NK-92 treated with Interleukin-12 subunit alpha and Interleukin-12 subunit beta, amount 100 ng/mL, for 24 hours (cell line): ENCODE measurements around the gene RAE1.

Experiments
- DNase-seq: peaks from one replicate; lab custom pipeline; 2025; lab: John Stamatoyannopoulos, UW

RAE1 gene

GRCh38 chr20:57372157-57372556 is 21.1 kb downstream of the RAE1 start:
- DNase-seq, result no peak

DNA sequence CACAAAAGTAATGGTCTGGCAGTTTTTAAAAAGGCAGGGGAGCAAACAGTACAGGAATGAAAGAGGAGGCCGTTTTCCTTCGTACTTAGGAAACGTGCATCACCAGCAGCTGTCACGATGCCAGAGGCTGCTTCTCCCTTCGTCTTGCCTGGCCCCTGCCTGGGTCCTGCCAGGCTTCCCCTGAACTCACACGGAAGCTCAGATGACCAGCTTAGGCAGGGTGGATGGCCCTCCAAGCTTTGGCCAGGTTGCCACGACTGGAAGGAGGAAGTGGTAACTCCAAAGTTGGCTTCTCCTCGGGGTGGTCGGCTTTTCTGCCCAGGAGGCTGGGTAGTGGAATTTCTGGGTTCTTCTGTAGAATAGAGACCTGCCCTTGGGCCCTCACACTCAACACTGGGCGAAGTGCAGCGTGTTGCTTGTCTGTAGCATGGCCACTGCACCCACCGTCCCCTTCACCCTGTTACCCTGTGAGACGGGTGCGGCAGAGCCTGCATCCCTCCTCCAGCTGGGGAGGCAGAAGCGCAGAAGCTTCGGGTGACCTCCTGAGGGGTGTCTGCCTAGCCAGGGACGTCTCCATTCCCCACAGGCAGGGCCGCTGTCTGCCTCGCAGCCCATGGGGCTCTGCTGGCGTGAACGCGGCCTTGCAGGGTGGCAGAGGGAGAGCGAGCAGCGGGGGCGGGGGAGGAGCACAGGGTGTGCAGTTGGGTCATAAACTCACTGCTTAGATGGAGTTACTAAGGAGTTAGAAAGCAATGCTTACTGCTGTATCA is 21.7 kb downstream of the RAE1 start:
- DNase-seq, result no peak

DNA sequence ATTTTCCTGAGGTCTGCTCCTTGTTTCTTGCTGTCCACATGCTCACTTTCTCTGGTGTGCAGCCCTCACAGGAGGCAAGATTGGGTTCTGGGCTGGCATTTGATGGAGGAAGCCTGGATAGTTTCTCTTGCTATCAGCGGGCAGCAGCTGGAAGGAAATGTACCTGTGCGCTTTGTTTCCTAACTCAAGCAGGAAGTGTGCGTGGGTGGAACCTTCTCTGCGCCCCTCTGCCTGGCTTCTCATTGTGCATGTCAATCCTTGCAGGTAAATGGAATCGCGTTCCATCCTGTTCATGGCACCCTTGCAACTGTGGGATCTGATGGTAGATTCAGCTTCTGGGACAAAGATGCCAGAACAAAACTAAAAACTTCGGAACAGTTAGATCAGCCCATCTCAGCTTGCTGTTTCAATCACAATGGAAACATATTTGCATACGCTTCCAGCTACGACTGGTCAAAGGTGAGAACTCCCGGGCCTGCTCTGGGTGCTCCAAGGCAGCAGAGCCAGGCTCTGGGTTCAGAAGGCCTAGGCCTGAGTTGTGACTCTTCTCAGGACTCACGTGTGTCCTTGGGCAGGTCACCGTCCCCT is 23.4 kb downstream of the RAE1 start:
- no peak for DNase-seq

DNA sequence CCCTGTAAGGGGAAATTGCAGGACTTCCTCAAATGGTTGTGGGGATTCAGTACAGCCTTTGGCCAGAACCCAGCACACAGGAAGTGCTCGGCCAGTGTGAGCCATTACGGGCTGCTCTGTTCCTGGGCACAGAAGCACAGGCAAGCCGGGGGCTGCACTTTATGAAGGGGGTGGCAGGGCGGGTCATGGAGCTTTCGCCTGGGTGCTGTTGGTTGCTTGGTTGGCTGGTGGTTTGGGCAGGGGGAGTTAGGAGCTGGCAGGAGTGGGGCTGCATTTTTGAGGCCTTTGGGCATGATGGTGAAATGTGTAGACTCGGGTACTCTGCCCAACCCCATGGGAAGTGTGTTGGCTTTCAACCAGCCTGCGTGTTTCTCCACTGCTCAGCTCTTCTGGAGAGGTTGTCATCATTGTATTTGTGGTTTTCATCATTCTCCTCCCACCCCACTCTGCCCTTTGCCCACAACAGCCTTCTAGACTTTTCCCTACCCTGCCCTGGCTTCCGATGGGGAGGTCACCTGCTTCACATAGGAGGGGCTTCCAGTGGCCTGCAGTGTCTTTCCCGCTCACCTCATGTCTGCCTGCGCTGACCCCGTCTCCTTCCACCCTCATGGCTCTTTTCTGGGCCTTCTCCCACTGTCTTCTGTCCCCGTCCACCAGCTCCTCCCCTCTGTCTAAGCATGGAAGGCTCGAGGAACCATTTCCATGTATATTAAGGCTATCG is 24.0 kb downstream of the RAE1 start:
- DNase-seq, result no peak

DNA sequence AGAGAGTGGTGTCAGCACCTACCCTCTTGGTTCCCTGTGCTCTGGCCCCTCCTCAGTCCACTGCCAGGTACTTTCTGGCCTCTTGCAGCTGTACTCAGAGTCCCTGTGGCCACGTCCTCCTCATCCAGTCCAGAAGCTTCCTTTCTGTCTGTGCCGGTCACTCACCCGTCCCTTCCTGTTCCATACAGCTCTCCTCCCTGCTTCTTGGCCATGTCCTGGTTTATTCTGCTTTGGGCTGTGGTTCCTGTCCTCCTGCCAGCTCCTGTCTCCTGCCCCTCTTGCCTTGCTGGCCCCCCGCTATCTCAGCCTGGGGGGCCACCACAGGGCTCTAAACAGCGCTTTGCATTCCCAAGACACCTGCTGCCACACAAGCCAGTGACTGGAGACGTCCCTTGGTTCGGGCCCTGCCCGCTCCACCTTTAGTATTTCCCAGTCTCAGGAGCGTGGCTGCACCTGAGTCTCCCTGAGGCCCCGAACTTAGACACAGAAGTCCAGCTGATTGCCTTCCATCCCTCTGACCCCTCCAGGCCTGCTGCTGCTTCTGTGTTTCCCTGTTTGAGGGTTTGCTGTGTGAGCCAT is 24.7 kb downstream of the RAE1 start:
- no peak for DNase-seq

DNA sequence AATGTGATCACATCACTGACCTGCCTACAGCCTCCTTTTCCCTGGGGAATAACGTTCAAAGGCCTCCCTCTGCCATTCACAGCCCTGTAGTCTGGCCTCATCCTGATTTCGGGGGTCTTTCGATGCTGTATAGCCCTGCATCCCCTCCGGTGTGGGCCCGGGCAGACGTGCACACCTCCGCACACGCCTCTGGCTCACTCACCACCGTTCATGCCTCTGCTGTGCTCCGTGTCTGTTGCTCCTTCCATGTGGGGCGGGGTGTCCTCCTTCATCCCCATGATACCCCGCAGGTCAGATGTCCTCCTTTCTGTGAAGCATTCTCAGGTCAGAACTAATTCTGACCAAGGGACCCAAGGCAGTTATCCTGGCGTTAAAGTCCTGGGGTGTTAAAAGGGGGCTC is 26.3 kb downstream of the RAE1 start:
- DNase-seq, result no peak

DNA sequence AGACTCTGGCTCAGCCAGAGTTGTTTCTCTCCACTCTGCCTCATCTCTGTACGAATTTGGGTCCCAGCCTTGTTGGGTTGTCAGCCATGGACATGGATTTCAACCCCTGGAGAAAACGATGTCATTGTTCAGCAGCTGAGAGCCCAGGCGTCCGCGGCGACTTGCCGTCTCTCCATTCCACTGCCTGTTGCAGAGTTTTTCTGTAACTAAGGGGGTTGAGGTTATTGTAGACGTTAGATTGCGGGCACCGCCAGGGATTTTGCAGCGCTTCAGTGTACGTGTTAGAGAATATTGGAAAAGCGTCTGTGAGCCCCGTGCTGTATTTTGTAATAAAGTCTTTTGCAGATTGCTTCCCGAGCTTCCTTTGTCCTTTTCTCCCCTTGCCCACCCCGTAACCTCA is 27.1 kb downstream of the RAE1 start:
- DNase-seq, result no peak

- DNase-seq, result no peak
These were observed 27.7 kb downstream of the RAE1 start for GRCh38 chr20:57378646-57379262.

- DNase-seq, result no peak
These were observed 28.2 kb downstream of the RAE1 start for GRCh38 chr20:57379263-57379647.

DNA sequence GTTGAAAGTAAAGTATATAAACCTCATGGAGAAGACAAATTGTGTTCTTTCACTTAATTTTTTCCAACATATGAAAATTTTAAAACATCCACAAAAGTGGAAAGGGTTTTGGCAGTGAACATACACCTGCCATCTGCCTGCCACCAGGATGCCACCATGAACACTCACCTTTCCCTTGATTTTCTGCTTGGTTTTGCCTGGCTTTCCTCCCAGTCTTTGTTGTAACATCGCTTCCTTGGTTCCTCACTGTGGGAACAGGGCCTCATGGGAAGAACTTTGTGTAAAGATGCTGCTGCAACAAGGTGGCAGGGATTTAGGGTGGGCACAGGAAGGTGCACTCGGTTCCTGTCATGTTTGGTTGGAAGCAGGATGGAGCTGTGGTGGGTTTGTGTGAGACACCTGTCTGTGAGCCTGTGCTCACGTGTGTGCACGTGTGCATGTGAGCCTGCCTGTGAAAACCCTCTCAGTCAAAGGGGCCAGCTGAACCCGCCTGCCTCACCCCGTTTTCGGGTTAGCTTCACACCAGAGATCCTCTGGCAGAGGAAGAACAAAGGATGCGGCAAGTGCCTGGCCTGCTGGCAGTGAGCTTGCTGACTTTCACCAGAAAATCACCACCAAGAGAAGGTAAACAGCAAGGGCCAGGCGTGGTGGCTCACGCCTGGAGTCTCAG is 29.2 kb downstream of the RAE1 start:
- DNase-seq, result no peak

DNA sequence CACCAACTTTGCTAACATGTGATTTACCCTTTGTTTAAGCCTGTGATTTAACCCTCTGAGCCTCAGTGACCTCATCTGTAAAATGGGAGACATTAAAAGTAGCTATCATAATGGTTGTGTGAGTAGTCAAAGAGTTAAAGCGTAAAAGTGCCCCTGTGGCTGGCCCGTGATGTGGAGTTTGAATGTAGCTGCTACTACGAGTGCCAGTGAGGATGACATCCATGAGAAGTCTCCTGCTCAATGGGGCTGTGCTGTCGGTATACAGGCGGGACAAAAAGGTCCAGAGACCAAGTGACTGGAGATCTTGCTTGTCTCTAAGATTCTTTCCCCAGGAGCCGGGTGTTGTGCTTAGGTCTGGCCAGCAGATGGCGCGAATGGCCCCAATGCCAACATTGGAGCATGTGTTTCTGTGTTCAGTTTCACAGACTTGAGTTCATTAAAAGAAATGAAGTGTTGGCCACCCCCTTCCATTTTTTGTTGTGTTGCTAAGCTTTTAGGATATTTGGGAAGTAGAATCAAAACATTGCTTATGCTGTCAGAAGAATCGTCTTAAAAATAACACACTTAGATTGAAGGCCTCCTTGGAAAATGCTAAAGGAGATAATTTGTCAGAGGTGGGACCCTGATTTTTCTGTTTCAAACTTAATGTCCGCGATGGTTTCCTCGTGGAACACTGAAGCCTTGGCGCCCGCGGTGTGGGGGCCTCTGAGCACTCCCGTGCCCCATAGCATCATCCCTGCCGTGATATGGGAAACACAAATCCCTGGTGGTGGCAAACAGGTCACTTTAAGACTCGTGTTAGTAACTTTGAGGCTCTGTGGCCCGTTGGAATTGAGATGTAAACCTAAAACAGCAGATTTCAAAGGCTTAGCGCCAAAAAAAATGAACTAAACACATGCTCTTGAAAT is 30.8 kb downstream of the RAE1 start:
- peak; percentile 70 for DNase-seq

DNA sequence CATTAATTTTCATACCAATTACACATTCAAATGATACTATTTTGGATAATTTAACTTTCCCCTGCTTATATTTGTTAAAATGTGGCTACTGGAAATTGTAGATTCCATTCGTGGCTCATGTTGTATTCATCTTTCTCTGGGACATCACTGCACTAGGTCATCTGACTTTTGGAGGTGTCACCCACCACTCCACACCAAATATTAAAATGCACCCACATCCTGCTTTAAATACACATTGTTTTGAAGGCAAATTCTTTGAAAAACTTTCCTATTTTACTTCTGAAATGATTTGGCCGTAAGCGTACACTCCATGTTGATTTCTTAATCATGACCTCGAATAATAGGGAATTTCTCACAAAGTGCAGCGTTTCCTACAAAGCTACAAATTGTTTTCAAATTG is 31.5 kb downstream of the RAE1 start:
- DNase-seq, result no peak

DNA sequence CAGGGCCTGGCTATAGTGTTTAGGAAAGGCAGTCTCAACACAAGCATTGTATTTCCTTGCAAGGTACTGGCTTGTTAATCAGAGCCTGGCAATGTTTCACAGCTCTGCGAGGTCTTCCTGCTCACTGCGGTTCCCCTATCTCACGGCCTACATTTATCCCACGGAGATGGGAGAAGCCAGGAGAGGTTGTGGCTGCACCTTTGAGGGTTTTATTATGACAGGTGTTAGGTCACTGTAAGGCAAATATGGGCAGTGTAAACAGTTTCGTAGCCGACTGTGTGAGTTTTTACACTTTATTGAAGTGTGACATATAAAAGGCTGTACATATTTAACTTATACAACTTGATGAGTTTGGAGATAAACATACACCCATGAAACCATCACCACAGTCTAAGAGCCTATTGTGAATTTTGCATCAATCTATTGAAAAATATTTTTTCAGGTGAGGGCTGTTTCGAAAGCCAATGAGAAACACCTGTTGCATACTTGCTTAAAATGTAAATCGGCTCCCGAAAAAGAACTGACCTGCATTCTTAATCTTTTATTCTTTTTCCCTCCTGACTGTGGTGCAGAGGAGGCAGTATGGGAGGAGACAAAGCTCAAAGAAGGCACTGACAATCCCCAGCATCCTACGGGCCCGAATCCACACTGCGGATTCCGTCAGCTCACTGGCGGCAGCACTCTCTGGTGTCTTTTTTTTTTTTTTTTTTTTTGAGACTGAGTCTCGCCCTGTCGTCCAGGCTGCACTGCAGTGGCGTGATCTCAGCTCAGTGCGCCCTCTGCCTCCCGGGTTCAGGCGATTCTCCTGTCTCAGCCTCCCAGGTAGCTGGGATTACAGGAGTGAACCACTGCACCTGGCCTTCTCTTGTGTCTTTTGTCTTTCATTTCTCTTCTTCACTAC is 32.6 kb downstream of the RAE1 start:
- DNase-seq, result no peak

DNA sequence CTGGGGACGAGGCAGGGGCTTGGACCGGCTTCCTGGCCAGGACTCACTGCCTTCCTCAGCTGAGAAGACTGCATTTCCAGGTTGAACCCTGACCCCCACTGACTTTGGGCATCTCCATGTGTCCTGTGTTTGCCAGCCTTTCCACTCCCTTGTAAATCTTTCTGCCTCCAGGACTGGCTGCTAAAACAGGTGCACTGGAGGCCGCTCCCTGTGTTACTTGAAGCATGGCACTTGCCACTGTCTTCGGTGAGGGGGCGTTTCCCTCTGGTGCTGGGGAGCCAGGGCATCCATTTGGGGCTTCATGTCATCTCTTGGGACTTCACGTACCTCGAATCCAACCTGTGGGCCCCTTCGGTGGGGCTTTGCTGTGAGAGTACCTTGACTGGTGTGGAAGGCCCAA is 33.4 kb downstream of the RAE1 start:
- DNase-seq, result no peak

DNA sequence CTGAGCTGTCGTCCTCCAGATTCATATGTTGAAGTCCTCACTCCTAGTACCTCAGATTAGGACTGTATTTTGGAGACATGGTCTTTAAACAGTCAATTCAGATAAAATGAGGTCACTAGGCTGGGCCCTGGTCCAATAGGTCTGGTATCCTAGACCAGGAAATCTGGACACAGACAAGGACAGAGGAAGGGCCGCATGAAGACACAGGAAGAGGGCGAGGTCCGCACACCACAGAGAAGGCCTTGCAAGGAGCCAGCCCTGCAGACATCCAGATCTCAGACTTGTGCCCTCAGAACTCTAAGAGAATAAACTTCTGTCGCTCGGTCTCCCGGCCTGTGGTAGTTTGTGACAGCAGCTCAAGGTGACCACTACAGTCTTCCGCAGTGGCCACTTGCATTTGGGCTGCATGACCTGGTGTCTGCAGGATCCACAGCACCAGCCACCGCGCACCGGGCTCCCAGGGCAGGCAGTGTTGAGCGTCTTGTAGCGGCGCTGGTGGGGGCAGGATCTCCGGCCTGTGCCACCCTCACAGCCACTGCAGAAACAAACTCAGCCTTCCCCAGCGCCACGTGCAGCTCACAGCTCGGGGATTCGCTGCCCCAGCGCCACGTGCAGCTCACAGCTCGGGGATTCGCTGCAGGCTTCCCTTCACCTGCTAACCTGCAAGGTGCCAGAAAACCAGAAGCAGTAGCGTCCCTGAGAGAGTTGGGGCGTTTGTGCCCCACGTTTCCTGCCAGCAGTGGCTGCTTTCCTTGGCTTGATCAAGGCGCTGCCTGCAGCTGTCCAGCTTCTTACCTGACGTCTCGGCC is 34.1 kb downstream of the RAE1 start:
- DNase-seq, result no peak

DNA sequence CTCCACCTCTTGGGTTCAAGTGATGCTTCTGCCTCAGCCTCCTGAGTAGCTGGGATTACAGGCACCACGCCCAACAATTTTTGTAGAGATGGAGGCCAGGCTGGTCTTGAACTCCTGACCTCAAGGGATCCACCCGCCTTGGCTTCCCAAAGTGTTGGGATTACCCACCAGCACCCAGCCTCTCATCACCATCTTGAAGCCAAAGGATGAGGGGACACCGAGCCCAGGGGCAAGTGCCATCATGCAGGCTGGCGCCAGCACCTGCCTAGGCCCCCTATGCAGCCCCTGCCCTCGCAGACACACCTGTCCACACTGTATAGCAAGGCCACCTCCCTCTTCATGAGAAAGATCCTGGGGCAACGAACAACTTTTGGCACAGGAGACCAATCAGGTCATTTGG is 34.9 kb downstream of the RAE1 start:
- no peak for DNase-seq

GRCh38 chr20:57386762-57387161 is 35.7 kb downstream of the RAE1 start:
- DNase-seq, result no peak

DNA sequence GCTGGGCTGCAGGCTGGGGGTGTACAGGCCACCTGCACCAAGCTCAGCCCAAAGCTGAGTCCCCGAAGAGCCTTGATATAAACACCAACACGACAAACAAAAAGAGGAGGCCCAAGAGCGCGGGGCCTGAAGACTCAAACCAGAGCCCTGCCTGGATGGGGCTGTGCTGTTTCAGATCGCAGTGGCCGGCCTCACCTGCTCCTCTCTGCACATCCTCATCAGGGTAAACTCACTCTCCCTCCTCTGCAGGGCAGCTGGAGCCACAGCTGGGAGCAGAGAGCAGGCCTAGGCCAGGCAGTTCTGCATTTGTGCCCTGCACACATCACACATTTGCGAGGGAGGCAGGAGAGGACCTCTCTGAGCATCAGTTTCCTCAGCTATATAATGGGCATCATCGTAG is 36.4 kb downstream of the RAE1 start:
- DNase-seq, result no peak

DNA sequence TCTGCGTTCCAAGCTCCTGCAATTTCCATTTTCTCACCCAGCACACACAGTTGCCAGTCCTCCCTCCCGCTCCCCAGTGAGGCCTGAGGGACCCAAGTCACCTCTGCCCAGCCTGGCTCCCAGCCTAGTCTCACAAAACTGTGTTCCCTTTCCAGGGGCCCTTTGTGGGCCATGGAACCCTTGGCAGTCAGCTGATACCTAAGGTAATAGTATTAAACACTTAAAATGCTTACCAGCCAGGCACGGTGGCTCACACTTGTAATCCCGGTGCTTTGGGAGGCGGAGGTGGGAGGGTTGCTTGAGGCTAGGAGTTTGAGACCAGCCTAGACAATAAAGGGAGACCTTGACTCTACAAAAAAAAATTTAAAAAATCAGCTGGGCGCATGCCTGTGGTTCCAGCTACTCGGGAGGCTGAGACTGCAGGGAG is 36.9 kb downstream of the RAE1 start:
- no peak for DNase-seq
